ENCODE data around the gene ERAP2.

The ERAP2 gene

GRCh38 chr5:96934708-96935558 is 58.6 kb downstream of the ERAP2 start:
- Mint-ChIP-seq H3K27me3 (no peaks in the 10 kb centered on the region), H3K27ac (peak overlapping the region; percentile 99), H3K9me3 (no peaks in the 10 kb centered on the region), H3K36me3 (ENCODE audit: low read depth) (peaks cover 30% of the 10 kb centered on the region), H3K4me1 (ENCODE audit: low read depth) (peaks cover 69% of the 10 kb centered on the region), H3K4me3 (peak overlapping the region; percentile 88)
- intact Hi-C loops (cut with micrococcal nuclease) = loop anchor here (1.0 to 2.0 kb wide), 2 partner anchors 54 to 127 kb away; no protein-coding TSS in a partner anchor

DNA sequence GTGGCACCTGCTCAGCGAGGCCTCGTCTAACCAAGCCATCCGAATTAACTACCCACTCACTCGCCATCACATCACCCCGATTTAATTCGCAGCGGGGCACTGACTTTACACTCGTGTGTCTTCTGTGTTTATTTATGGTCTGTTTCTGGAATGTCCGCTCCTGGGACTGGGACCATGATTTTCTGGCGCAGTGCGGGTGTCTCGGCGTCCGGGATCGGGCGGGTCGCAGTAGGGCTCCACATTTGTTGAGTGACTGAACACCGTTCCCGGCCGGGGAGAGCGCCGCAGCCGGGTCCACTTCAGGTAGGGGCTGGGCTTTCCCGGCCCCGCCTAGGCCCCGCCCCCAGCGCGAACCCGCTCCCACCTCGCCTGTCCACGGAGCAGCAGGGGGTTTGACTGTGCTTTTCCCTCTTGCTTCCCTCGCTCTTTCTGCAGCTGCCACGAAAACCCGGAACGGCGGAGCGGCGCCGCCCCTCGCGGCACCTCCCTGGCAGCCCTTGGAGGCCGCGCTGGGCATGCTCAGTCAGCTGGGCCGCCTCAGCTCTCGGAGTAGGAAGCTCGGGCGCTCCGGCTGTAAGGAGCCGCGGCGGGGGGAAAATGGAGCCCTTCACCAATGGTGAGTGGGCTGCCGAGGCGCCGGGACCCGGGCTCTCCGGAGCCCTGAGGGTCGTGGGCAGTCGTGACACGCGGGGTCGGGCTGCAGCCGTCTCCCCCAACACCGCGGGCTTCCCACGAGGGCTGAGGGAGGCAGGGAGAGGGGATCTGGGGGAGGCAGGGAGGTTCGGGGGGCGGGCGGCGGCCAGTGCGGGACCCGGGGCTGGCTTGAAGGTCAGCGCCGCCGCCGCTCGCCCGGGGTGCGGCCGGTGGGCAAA is 59.5 kb downstream of the ERAP2 start, which contains the start of gene LNPEP:
TSS of gene LNPEP (plus strand) at position 522 of the 872 bp plus-strand sequence. CDS start at position 598, 76 bp downstream.
- Mint-ChIP-seq H3K36me3 (ENCODE audit: low read depth) (peaks cover 30% of the 10 kb centered on the region), H3K4me1 (ENCODE audit: low read depth) (peaks cover 61% of the 10 kb centered on the region), H3K27ac (peak within 1 kb of the TSS; percentile 99), H3K9me3 (no peaks in the 10 kb centered on the region), H3K4me3 (peak within 1 kb of the TSS; percentile 88), H3K27me3 (no peaks in the 10 kb centered on the region)
- intact Hi-C loops (cut with micrococcal nuclease) = loop anchor here (1.0 to 2.0 kb wide), 3 partner anchors 39 to 127 kb away; no protein-coding TSS in a partner anchor

- Mint-ChIP-seq H3K27ac (peak overlapping the region; percentile 99), H3K4me3 (peak overlapping the region; percentile 88), H3K36me3 (ENCODE audit: low read depth) (peaks cover 34% of the 10 kb centered on the region), H3K9me3 (no peaks in the 10 kb centered on the region), H3K27me3 (no peaks in the 10 kb centered on the region), H3K4me1 (ENCODE audit: low read depth) (peaks cover 56% of the 10 kb centered on the region)
- intact Hi-C loops (cut with micrococcal nuclease) = loop anchor here (2.0 kb wide), 1 partner anchor 40 kb away; no protein-coding TSS in a partner anchor
Measured at GRCh38 chr5:96936431-96937320, 60.4 kb downstream of the ERAP2 start.

DNA sequence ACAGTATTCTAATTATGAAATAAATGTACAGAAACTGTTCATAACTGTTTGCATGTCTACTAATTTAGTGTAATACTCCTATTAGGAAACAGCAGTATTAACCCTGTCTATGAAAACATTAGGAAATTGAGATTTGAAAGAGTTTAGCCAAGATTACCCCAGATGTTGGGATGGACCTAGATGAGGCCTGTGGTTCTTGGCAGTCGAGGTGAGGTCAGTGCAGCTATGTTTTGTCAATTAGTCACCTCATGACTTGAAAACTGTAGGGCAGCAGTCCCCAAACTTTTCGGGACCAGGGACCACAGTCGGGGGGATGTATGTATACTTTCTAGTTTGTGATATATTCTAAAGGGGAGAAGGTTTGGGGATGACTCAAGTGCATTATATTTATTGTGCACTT is 64.3 kb downstream of the ERAP2 start:
- Mint-ChIP-seq H3K4me1 (ENCODE audit: low read depth) (peaks cover 36% of the 10 kb centered on the region), H3K27me3 (no peaks in the 10 kb centered on the region), H3K27ac (no peak overlapping the region), H3K4me3 (no peak overlapping the region), H3K9me3 (no peaks in the 10 kb centered on the region), H3K36me3 (ENCODE audit: low read depth) (peaks cover 26% of the 10 kb centered on the region)
- intact Hi-C loops (cut with micrococcal nuclease) = no loop called here

GRCh38 chr5:96941140-96941539 is 64.8 kb downstream of the ERAP2 start:
- H3K9me3 Mint-ChIP-seq = no peaks in the 10 kb centered on the region
- H3K4me3 Mint-ChIP-seq = no peak overlapping the region
- H3K27me3 Mint-ChIP-seq = no peaks in the 10 kb centered on the region
- H3K4me1 Mint-ChIP-seq (ENCODE audit: low read depth) = peaks cover 42% of the 10 kb centered on the region
- H3K36me3 Mint-ChIP-seq (ENCODE audit: low read depth) = peaks cover 21% of the 10 kb centered on the region
- intact Hi-C loops (cut with micrococcal nuclease) = no loop called here
- H3K27ac Mint-ChIP-seq = no peak overlapping the region

GRCh38 chr5:96942078-96942477 is 65.8 kb downstream of the ERAP2 start:
- intact Hi-C loops (cut with micrococcal nuclease) = no loop called here
- no peaks in the 10 kb centered on the region for H3K27me3 Mint-ChIP-seq
- peaks cover 12% of the 10 kb centered on the region for H3K36me3 Mint-ChIP-seq (ENCODE audit: low read depth)
- no peak overlapping the region for H3K27ac Mint-ChIP-seq
- H3K4me3 Mint-ChIP-seq = no peak overlapping the region
- H3K9me3 Mint-ChIP-seq = no peaks in the 10 kb centered on the region
- peaks cover 37% of the 10 kb centered on the region for H3K4me1 Mint-ChIP-seq (ENCODE audit: low read depth)

DNA sequence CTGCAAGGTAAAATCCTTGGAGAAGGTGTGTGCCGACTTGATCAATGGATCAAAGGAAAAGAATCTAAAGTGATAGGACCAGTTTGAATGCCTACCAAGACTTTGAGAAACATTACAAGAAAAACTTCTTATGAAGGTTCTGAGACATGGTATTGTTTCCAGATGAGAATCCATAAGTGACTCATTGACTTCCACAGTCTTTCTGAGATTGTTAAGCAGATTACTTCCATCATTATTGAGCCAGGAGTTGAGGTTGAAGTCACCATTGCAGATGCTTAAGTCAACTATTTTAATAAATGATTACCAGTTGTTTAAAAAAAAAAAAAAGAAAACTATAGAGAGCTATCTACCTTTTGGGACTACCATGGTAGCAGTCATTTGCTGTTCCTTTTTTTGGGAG is 66.6 kb downstream of the ERAP2 start:
- intact Hi-C loops (cut with micrococcal nuclease) = no loop called here
- Mint-ChIP-seq H3K36me3 (ENCODE audit: low read depth) (peaks cover 12% of the 10 kb centered on the region), H3K27me3 (no peaks in the 10 kb centered on the region), H3K4me3 (no peak overlapping the region), H3K9me3 (no peaks in the 10 kb centered on the region), H3K27ac (no peak overlapping the region), H3K4me1 (ENCODE audit: low read depth) (peaks cover 30% of the 10 kb centered on the region)

DNA sequence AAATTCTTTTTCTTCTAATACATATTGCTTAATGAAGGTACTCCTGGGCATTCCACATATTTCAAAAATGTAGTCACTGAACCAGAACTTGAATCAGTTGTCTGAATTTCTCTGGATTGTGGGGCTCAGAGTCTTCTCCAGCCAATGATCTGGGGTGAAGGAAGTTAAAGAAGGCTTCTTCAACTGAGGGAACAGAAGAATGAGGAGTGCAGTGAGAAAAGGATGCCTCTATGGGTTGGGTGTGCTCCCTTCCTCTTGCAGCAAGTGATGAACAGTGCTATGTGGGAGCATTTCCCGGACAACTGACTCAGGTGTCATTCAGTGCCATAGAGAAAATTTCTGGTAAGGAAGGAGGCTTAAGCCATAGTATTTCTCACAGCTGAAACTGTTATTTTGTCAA is 67.5 kb downstream of the ERAP2 start:
- intact Hi-C loops (cut with micrococcal nuclease) = no loop called here
- Mint-ChIP-seq H3K4me3 (no peak overlapping the region), H3K9me3 (no peaks in the 10 kb centered on the region), H3K27me3 (no peaks in the 10 kb centered on the region), H3K36me3 (ENCODE audit: low read depth) (peaks cover 12% of the 10 kb centered on the region), H3K4me1 (ENCODE audit: low read depth) (peaks cover 21% of the 10 kb centered on the region), H3K27ac (no peak overlapping the region)

DNA sequence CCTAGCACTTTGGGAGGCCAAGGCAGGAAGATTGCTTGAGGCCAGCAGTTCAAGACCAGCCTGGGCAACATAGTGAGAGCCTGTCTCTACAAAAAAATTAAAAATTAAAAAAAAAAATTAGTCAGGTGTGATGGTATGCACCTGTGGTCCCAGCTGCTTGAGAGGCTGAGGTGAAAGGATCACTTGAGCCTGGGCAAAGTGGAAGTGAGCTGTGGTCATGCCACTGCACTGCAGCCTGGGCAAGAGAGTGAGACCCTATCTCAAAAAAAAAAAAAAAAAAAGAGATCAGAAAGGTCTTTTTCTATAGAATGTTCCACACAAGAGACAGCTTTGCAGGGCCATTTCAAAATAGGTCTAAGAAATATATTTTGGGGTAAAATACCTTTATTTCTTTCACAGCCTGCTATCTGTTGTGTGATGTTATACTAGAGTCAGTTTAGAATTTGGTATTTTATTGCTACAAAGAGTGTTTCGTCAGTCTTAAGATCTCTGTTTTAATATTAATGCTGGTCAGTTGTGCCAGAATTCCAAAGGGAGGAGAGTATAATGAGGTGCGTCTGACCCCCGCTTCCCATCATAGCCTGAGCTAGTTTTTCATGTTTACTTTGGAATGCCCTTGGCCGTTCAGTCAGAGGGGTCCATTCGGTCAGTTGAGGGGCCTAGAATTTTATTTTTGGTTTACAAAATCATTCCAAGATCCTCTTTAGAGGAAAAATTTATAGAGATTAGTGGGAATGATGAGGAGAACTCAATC is 69.0 kb downstream of the ERAP2 start:
- intact Hi-C loops (cut with micrococcal nuclease) = no loop called here
- no peak overlapping the region for H3K27ac Mint-ChIP-seq
- H3K36me3 Mint-ChIP-seq (ENCODE audit: low read depth) = peaks cover 12% of the 10 kb centered on the region
- no peak overlapping the region for H3K4me3 Mint-ChIP-seq
- H3K27me3 Mint-ChIP-seq = no peaks in the 10 kb centered on the region
- H3K9me3 Mint-ChIP-seq = no peaks in the 10 kb centered on the region
- H3K4me1 Mint-ChIP-seq (ENCODE audit: low read depth) = peaks cover 20% of the 10 kb centered on the region

GRCh38 chr5:96946381-96946780 is 70.1 kb downstream of the ERAP2 start:
- peaks cover 11% of the 10 kb centered on the region for H3K36me3 Mint-ChIP-seq (ENCODE audit: low read depth)
- H3K27ac Mint-ChIP-seq = no peak overlapping the region

GRCh38 chr5:96952118-96952750 is 75.9 kb downstream of the ERAP2 start:
- no peak overlapping the region for H3K4me3 Mint-ChIP-seq
- H3K27me3 Mint-ChIP-seq = no peaks in the 10 kb centered on the region
- intact Hi-C loops (cut with micrococcal nuclease) = no loop called here
- H3K36me3 Mint-ChIP-seq (ENCODE audit: low read depth) = no peaks in the 10 kb centered on the region
- no peaks in the 10 kb centered on the region for H3K9me3 Mint-ChIP-seq
- H3K4me1 Mint-ChIP-seq (ENCODE audit: low read depth) = peaks cover 10% of the 10 kb centered on the region
- H3K27ac Mint-ChIP-seq = peak overlapping the region; percentile 22

More at GRCh38 chr5:96946381-96946780, 70.1 kb downstream of the ERAP2 start:
- intact Hi-C loops (cut with micrococcal nuclease) = no loop called here
- Mint-ChIP-seq H3K4me1 (ENCODE audit: low read depth) (peaks cover 20% of the 10 kb centered on the region), H3K27me3 (no peaks in the 10 kb centered on the region), H3K9me3 (no peaks in the 10 kb centered on the region), H3K4me3 (no peak overlapping the region)

DNA sequence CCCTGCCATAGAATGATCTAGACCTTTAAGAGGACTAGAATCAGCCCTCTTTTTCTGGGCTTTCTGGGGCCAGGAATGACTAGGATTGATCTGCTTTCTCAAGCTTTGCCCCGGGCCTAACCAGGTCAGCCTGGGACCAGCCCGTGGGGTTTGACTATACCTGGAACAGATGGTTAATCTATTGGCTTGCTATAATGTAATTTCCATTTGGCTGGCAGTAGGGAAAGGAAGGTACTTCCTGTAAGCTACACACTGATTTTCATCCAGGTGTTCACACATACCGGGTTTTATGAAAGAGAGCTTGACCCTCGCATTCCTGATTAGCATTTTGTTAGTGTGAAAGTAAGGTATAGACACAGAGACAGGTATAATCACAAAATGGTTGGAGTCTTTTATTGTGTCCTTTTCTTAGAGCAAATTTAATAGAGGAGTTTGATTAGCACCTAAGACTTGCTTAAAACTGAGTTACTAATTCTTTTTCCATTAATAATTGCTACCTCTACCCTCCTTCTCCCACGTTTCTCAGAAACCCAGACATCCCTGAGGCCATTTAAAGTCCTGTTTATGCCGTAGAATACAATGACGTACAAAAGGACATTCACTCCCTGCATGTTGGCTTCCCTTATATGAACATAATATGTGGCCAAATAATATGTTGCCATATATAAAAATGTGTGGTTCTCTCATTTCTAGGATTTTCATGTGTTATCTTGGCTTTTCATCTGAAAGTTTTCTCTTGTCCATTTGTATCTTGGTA is 76.9 kb downstream of the ERAP2 start:
- Mint-ChIP-seq H3K27ac (peak overlapping the region; percentile 22), H3K9me3 (no peaks in the 10 kb centered on the region), H3K27me3 (no peaks in the 10 kb centered on the region), H3K4me3 (no peak overlapping the region), H3K4me1 (ENCODE audit: low read depth) (peaks cover 19% of the 10 kb centered on the region), H3K36me3 (ENCODE audit: low read depth) (no peaks in the 10 kb centered on the region)
- intact Hi-C loops (cut with micrococcal nuclease) = no loop called here

All from dendritic cell treated with granulocyte-macrophage colony-stimulating factor and Interleukin-4, amounts not matched to agents 40 ng/mL and 50 ng/mL, for 4 days (primary cell).